ENCODE measurements around the gene HSPB1.
"Not testable (repeated sequence)": the region's sequence is repeated elsewhere in the genome, so short reads cannot be mapped to it uniquely, and the experiment has no call there.

- TF ChIP-seq CTCF, POLR2A (IDR thresholded peaks at IDR 0.05): not testable (repeated sequence)
These were observed 11.6 kb upstream of the HSPB1 start for GRCh38 chr7:76290847-76291350.
